H9 (cell line): ENCODE data around the gene SCTR. TPM values are rescaled to one million over a fixed set of nuclear protein-coding genes. Genes with fewer than 3 reads are reported as not detected.
A peak's percentile ranks its signal among the peaks of the same experiment; 100 is the strongest.

Source experiments
- DNase-seq: peaks from one replicate; pipeline ENCODE4 v3.0.0-alpha.2; 2017
- H2AFZ ChIP-seq: one replicate; pipeline ENCODE4 v1.6.1; 2013; ENCODE audit warnings: mild to moderate bottlenecking, low read length, control low read depth, moderate library complexity
- H2AK5ac ChIP-seq: 2 replicates; pipeline ENCODE4 v1.6.1; 2013; ENCODE audit warnings: low read length, control low read depth, mixed read lengths; ENCODE audit not compliant: insufficient read length
- H2BK120ac ChIP-seq: one replicate; pipeline ENCODE4 v1.6.1; 2013; ENCODE audit warnings: low read depth, mild to moderate bottlenecking, low read length, control low read depth, inconsistent platforms; ENCODE audit not compliant: poor library complexity, severe bottlenecking
- H2BK12ac ChIP-seq: 2 replicates; pipeline ENCODE4 v1.6.1; 2013; ENCODE audit warnings: low read length, control low read depth, mixed read lengths, low read depth; ENCODE audit not compliant: insufficient read length
- H2BK15ac ChIP-seq: 2 replicates; pipeline ENCODE4 v1.6.1; 2013; ENCODE audit warnings: low read depth, low read length, control low read depth
- H2BK20ac ChIP-seq: one replicate; pipeline ENCODE4 v1.6.1; 2013; ENCODE audit warnings: low read depth, mild to moderate bottlenecking, low read length, control low read depth, inconsistent platforms; ENCODE audit not compliant: poor library complexity, severe bottlenecking
- H2BK5ac ChIP-seq: 2 replicates; pipeline ENCODE4 v1.6.1; 2013; ENCODE audit warnings: low read length, control low read depth, mixed read lengths; ENCODE audit not compliant: insufficient read length
- H3K14ac ChIP-seq: 2 replicates; pipeline ENCODE4 v1.6.1; 2013; ENCODE audit warnings: low read length, control low read depth; ENCODE audit not compliant: insufficient read depth
- H3K18ac ChIP-seq: 2 replicates; pipeline ENCODE4 v1.6.1; 2013; ENCODE audit warnings: low read depth, mild to moderate bottlenecking, mixed read lengths, low read length, control low read depth; ENCODE audit not compliant: insufficient read length
- H3K23ac ChIP-seq: 2 replicates; pipeline ENCODE4 v1.6.1; 2013; ENCODE audit warnings: low read length, control low read depth, mixed read lengths, low read depth; ENCODE audit not compliant: insufficient read length
- H3K23me2 ChIP-seq: 2 replicates; pipeline ENCODE4 v1.6.1; 2013; ENCODE audit warnings: low read depth, mild to moderate bottlenecking, mixed read lengths, low read length, control low read depth; ENCODE audit not compliant: insufficient read length, poor library complexity, severe bottlenecking
- H3K27ac ChIP-seq: 2 replicates; pipeline ENCODE4 v1.5.1; 2013; ENCODE audit warnings: low read length, control low read depth, mixed read lengths, low read depth; ENCODE audit not compliant: insufficient read length
- H3K27me3 ChIP-seq: 2 replicates; pipeline ENCODE4 v1.6.1; 2013; ENCODE audit warnings: low read length, control low read depth, inconsistent platforms; ENCODE audit not compliant: insufficient read depth
- H3K4ac ChIP-seq: 2 replicates; pipeline ENCODE4 v1.6.1; 2013; ENCODE audit warnings: low read depth, mild to moderate bottlenecking, control low read depth, inconsistent platforms, low read length, moderate library complexity
- H3K4me1 ChIP-seq: 2 replicates; pipeline ENCODE4 v1.6.1; 2013; ENCODE audit warnings: low read length, control low read depth, inconsistent platforms; ENCODE audit not compliant: insufficient read depth
- H3K4me2 ChIP-seq: 2 replicates; pipeline ENCODE4 v1.6.1; 2013; ENCODE audit warnings: low read length, control low read depth, mixed read lengths; ENCODE audit not compliant: insufficient read length, insufficient read depth
- H3K56ac ChIP-seq: 2 replicates; pipeline ENCODE4 v1.6.1; 2013; ENCODE audit warnings: low read depth, mild to moderate bottlenecking, mixed read lengths, low read length, control low read depth; ENCODE audit not compliant: insufficient read length
- H3K79me1 ChIP-seq: 2 replicates; pipeline ENCODE4 v1.6.1; 2013; ENCODE audit warnings: low read depth, mild to moderate bottlenecking, moderate library complexity, low read length, control low read depth, inconsistent platforms; ENCODE audit not compliant: insufficient read depth, poor library complexity, severe bottlenecking
- H3K79me2 ChIP-seq: 2 replicates; pipeline ENCODE4 v1.6.1; 2013; ENCODE audit warnings: low read length, control low read depth, inconsistent platforms; ENCODE audit not compliant: insufficient read depth
- H3K9ac ChIP-seq: 2 replicates; pipeline ENCODE4 v1.6.1; 2013; ENCODE audit warnings: low read length, control low read depth, mixed read lengths; ENCODE audit not compliant: insufficient read length; ENCODE audit errors: extremely low read depth
- H3K9me3 ChIP-seq: one replicate; pipeline ENCODE4 v1.6.1; 2013; ENCODE audit warnings: low read depth, low read length, inconsistent platforms; ENCODE audit not compliant: control insufficient read depth
- H3T11ph ChIP-seq: one replicate; pipeline ENCODE4 v1.6.1; 2013; ENCODE audit warnings: mild to moderate bottlenecking, low read length, control low read depth, inconsistent platforms
- H4K20me1 ChIP-seq: one replicate; pipeline ENCODE4 v1.6.1; 2013; ENCODE audit not compliant: control insufficient read depth, insufficient read length, insufficient read depth
- H4K5ac ChIP-seq: 2 replicates; pipeline ENCODE4 v1.6.1; 2013; ENCODE audit warnings: low read depth, mild to moderate bottlenecking, mixed read lengths, low read length, control low read depth; ENCODE audit not compliant: insufficient read length
- H4K8ac ChIP-seq: replicated peaks from 2 replicates; pipeline ENCODE4 v1.6.1; 2013; ENCODE audit warnings: low read length, control low read depth, mixed read lengths, low read depth; ENCODE audit not compliant: insufficient read length
- H4K91ac ChIP-seq: 2 replicates; pipeline ENCODE4 v1.6.1; 2013; ENCODE audit warnings: low read depth, mild to moderate bottlenecking, moderate library complexity, mixed read lengths, low read length, control low read depth; ENCODE audit not compliant: insufficient read length
- H3K27ac Mint-ChIP-seq, 3 experiments: 2 replicates in 2 of 3; 3 replicates in 1 of 3; pipeline ENCODE4 v1.8.0; 2020 to 2021; ENCODE audit warnings: mixed read lengths in 3 of 3, mild to moderate bottlenecking in 1 of 3, moderate library complexity in 1 of 3
- H3K27me3 Mint-ChIP-seq: 2 replicates; pipeline ENCODE4 v1.8.0; 2021; ENCODE audit warnings: low read depth, mild to moderate bottlenecking, moderate library complexity, mixed read lengths
- H3K36me3 Mint-ChIP-seq, 3 experiments: 2 replicates in 2 of 3; 3 replicates in 1 of 3; pipeline ENCODE4 v1.8.0; 2020 to 2021; ENCODE audit warnings: low read depth in 3 of 3, mixed read lengths in 3 of 3; ENCODE audit not compliant: insufficient read depth in 1 of 3
- H3K4me1 Mint-ChIP-seq, 2 experiments: 2 replicates each; pipeline ENCODE4 v1.8.0; 2020; ENCODE audit warnings: mixed read lengths in 2 of 2
- H3K4me3 Mint-ChIP-seq, 2 experiments: 2 replicates in 1 of 2; 3 replicates in 1 of 2; pipeline ENCODE4 v1.8.0; 2020 to 2021; ENCODE audit warnings: mild to moderate bottlenecking in 2 of 2, mixed read lengths in 2 of 2, moderate library complexity in 1 of 2
- H3K9me3 Mint-ChIP-seq, 2 experiments: 2 replicates in 1 of 2; 3 replicates in 1 of 2; pipeline ENCODE4 v1.8.0; 2020; ENCODE audit warnings: mild to moderate bottlenecking in 2 of 2, mixed read lengths in 2 of 2, moderate library complexity in 1 of 2
- WGBS: extraction: QIAGEN DNeasy Blood & Tissue Kit; methylation state at CpG from one replicate; pipeline ENCODE4 v1.1.7; 2013; ENCODE audit warnings: missing lambda C conversion rate, low lambda C conversion rate, mixed read lengths; ENCODE audit not compliant: insufficient read length; ENCODE audit errors: extremely low coverage; 5-methylcytosine and 5-hydroxymethylcytosine counted together
- total RNA-seq: library from RNA; stranded (reverse); gene quantifications from 2 replicates; pipeline ENCODE4 v1.2.1, GENCODE V29; 2021
- TF ChIP-seq, protein P1 (sequence below): fragments of 200-600 bp; sonication (generic); conservative IDR thresholded peaks from 3 replicates; pipeline ENCODE4 v1.8.0; 2021; ENCODE audit warnings: antibody characterized with exemption, mild to moderate bottlenecking

The SCTR gene
- total RNA-seq, 1 experiment from 2014 or later, result not detected

DNA sequence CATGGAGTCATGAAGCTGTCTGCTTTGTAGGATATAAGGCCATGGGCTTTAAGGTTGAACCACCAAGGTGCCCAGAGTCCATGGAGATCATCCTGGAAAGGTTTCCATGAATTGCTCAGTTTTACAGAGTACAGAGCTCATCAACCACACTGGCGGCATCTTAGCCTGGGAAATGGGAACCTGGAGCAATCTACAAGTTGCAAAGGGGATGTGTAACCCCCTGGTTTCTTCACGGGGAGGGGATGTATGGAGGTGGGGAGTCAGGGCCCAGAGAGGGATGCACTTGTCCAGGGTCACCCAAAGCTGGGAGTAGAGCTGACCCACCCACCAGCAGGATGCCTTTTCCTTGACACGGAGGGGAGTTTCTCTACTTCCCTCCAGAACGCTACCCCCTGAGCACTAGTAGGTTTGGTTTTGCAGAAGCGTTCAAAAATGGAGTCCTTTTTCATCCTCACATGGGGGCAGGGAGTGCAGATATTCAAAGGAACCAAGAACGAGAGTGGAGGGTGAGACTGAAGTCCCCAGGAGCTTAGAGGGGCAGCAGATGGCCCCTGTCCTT, 85.5 kb downstream of the SCTR start:
- peaks cover 22 to 26% of the 10 kb centered on the region in 2 experiments for H3K4me1 Mint-ChIP-seq
- Histone ChIP-seq H3K9ac (no peak overlapping the region), H3K27ac (no peak overlapping the region), H4K91ac (no peak overlapping the region), H3K4me1 (no peaks in the 10 kb centered on the region), H3K4me2 (no peak overlapping the region), H2BK20ac (no peak overlapping the region), H2BK120ac (no peak overlapping the region), H4K8ac (no peak overlapping the region), H3K18ac (no peak overlapping the region), H2BK5ac (no peak overlapping the region), H4K20me1 (no peaks in the 10 kb centered on the region), H2AK5ac (no peak overlapping the region), H3K9me3 (no peaks in the 10 kb centered on the region), H3T11ph (no peak overlapping the region), H3K79me1 (no peaks in the 10 kb centered on the region), H3K79me2 (no peaks in the 10 kb centered on the region), H4K5ac (no peak overlapping the region), H3K56ac (no peak overlapping the region), H2BK12ac (no peak overlapping the region), H2AFZ (no peak overlapping the region), H3K4ac (no peak overlapping the region), H3K23ac (no peak overlapping the region), H3K27me3 (no peaks in the 10 kb centered on the region), H3K23me2 (no peaks in the 10 kb centered on the region), H2BK15ac (no peak overlapping the region), H3K14ac (no peak overlapping the region)
- DNase-seq, result peak; percentile 14
- H3K36me3 Mint-ChIP-seq, result peaks cover 2 to 8% (median 7%) of the 10 kb centered on the region in 3 experiments; a peak in 4 of 7 replicates
- H3K9me3 Mint-ChIP-seq, result no peaks in the 10 kb centered on the region
- TF ChIP-seq, protein P1, sequence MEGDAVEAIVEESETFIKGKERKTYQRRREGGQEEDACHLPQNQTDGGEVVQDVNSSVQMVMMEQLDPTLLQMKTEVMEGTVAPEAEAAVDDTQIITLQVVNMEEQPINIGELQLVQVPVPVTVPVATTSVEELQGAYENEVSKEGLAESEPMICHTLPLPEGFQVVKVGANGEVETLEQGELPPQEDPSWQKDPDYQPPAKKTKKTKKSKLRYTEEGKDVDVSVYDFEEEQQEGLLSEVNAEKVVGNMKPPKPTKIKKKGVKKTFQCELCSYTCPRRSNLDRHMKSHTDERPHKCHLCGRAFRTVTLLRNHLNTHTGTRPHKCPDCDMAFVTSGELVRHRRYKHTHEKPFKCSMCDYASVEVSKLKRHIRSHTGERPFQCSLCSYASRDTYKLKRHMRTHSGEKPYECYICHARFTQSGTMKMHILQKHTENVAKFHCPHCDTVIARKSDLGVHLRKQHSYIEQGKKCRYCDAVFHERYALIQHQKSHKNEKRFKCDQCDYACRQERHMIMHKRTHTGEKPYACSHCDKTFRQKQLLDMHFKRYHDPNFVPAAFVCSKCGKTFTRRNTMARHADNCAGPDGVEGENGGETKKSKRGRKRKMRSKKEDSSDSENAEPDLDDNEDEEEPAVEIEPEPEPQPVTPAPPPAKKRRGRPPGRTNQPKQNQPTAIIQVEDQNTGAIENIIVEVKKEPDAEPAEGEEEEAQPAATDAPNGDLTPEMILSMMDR, result no peak
- peak overlapping the region in 1 of 3 experiments; percentile 65; a peak in 1 of 7 replicates for H3K27ac Mint-ChIP-seq
- no peak overlapping the region for H3K4me3 Mint-ChIP-seq
- peaks cover 3% of the 10 kb centered on the region for H3K27me3 Mint-ChIP-seq
- no CpG with 5 or more reads among the region's 6 CpGs for WGBS
